ENCODE measurements around the gene ZNF331. TPM values are rescaled to one million over a fixed set of nuclear protein-coding genes. Genes with fewer than 3 reads are reported as not detected.
"Not testable (repeated sequence)": the region's sequence is repeated elsewhere in the genome, so short reads cannot be mapped to it uniquely, and the experiment has no call there.

ZNF331 gene
- 14.7 TPM for total RNA-seq

GRCh38 chr19:53537521-53538377 is at the start of gene ZNF331:
Gene ZNF331 (plus strand): TSS chr19:53538145. CDS start chr19:53569377, 31,232 bp downstream.
- peak; percentile 72 to 77 for DNase-seq (ENCODE audit: low spot score in 2 of 2)
- no peak for FAIRE-seq

GRCh38 chr19:53492153-53492552 is 45.8 kb upstream of the ZNF331 start:
- FAIRE-seq (no peak), DNase-seq (ENCODE audit: low spot score in 2 of 2) (no peak)

- not testable (repeated sequence) for FAIRE-seq; DNase-seq (ENCODE audit: low spot score in 2 of 2)
Observed at GRCh38 chr19:53497311-53498023, 40.5 kb upstream of the ZNF331 start.

- FAIRE-seq; DNase-seq (ENCODE audit: low spot score in 2 of 2): not testable (repeated sequence)
Observed at GRCh38 chr19:53498024-53498395, 39.9 kb upstream of the ZNF331 start.

GRCh38 chr19:53503151-53503550 is 34.8 kb upstream of the ZNF331 start:
- not testable (repeated sequence) for FAIRE-seq; DNase-seq (ENCODE audit: low spot score in 2 of 2)

DNA sequence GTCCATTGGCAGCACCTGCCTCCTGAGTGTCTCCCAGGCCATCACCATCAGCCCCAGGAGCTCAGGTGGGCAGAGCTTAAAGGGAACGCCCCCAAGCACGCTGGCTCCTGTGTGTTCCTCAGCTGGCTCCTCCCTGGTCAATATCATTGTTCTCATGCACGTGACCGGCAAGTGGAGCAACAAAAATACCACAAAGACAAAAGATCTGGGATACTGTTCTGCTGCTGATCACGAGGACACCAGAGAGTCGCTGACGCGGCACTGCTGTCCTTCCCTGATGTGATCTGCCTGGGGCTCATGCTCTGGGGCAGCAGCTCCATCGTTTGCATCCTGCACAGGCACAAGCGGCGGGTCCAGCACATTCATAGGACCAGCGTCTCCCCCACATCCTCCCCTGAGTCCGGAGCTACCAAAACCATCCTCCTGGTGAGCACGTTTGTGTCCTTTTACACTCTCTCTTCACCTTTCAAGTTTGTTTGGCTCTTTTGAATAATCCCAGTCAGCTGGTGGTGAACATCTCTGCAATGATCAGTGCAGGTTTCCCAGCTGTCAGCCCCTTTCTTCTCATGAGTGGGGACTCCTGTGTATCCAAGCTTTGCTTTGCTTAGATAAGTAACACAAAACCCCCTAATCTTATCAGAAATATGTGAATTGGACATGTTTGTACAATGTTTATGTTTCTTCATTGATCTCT is 34.1 kb upstream of the ZNF331 start:
- not testable (repeated sequence) for FAIRE-seq; DNase-seq (ENCODE audit: low spot score in 2 of 2)

DNA sequence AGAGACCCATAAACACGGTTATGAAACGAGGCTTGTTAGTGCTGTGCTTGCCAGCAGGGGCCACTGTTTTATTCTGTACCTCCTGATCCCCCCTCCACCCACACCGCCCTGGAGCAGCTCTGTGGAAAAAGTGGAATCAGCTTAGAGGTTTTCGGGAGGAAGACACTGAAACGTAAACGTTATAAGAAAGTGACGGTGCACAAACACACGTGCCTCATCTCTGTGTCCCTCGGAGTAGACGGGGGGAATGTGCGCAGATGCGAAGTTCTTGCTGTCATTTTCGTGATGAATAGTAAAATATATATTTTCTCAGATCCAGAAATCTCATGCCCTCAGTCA is 33.6 kb upstream of the ZNF331 start:
- not testable (repeated sequence) for DNase-seq (ENCODE audit: low spot score in 2 of 2); FAIRE-seq

GRCh38 chr19:53504885-53505284 is 33.1 kb upstream of the ZNF331 start:
- DNase-seq (ENCODE audit: low spot score in 2 of 2): no peak
- FAIRE-seq: no peak

DNA sequence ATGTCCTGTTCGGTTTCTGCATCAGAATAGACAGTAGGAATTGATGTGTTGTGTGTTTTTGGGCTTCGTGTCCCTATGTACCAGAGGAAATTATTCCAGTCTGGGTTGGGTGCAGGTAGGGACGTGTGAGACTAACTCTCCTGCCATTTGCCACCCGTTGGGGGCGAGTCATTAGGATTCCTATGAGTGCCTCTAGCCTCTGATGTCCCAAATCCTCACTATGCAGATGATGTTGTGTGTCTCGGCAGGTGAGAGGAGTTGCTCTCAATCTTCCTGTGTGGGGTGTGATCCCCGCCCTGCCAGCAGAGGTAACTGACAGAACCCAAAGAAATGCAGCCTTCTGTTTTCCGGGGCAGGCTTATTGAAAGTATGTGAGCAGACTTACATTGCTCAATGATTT is 31.2 kb upstream of the ZNF331 start:
- DNase-seq (ENCODE audit: low spot score in 2 of 2): no peak
- no peak for FAIRE-seq

GRCh38 chr19:53507523-53508442 is 30.2 kb upstream of the ZNF331 start:
- FAIRE-seq: no peak
- no peak for DNase-seq (ENCODE audit: low spot score in 2 of 2)

GRCh38 chr19:53509443-53509842 is 28.5 kb upstream of the ZNF331 start:
- DNase-seq (ENCODE audit: low spot score in 2 of 2): no peak
- FAIRE-seq: no peak

DNA sequence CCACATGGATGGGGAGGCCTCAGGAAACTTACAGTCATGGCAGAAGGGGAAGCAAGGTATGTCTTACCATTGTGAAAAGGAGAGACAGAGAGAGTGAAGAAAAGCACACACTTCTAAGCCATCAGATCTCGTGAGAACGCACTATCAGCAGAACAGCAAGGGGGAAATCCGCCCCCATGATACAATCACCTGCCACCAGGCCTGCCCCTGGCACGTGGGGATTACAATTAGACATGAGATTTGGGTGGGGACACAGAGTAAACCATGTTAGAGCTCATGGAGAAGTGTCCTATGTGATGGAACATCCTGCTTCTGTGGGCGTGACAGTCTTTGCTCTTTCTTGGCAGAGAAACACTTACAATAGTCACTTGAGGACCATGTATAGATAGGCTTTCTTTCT is 28.1 kb upstream of the ZNF331 start:
- no peak for FAIRE-seq
- no peak for DNase-seq (ENCODE audit: low spot score in 2 of 2)

DNA sequence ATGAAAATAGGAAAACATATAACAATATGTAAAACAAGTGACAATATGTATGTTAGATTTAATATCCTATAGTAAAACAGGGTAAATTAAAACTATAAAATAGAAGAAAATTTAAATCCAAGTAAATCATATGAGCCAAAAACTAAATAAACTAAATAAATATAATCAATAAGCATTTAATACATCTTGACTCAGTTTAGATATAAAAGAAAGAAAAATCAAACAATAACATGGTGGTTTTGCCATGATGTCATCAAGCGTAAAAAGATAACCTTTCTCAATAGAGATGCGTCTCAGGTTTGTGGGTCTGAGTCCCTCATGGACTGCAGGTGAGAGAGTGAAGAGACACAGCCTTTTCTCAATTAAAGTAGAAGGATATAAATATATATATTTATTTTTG is 26.6 kb upstream of the ZNF331 start:
- no peak for DNase-seq (ENCODE audit: low spot score in 2 of 2)
- peak; percentile 83 for FAIRE-seq

DNA sequence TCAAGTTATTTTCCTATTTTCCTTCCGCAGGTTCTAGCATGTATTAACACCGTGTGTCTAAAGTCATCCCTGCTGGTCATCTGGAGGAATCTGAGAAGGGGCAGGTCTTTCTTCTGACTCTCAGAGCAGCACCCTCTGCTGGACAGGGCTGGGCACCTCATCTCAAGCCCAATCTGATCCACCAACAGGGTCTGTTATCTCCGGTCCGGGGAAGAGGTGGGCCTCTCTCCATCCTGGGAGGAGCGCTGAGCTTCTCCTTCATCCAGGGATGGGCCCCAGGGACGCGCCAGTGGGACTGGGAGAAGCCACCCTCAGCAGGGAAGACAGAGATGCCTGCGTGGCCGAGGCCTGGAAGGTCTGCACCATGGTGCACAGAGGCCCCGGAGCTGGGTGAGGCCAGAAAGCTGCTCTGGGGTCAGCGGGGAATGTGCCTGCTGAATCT is 26.0 kb upstream of the ZNF331 start:
- no peak for FAIRE-seq

GRCh38 chr19:53515047-53515446 is 22.9 kb upstream of the ZNF331 start:
- not testable (repeated sequence) for DNase-seq (ENCODE audit: low spot score in 2 of 2); FAIRE-seq

More for the DNA sequence above, 26.0 kb upstream of the ZNF331 start:
- peak; percentile 27 to 45 for DNase-seq (ENCODE audit: low spot score in 2 of 2)

GRCh38 chr19:53517114-53517741 is 20.7 kb upstream of the ZNF331 start:
- FAIRE-seq (no peak), DNase-seq (ENCODE audit: low spot score in 2 of 2) (no peak)

- no peak for FAIRE-seq
Observed at GRCh38 chr19:53518121-53518520, 19.8 kb upstream of the ZNF331 start.

DNA sequence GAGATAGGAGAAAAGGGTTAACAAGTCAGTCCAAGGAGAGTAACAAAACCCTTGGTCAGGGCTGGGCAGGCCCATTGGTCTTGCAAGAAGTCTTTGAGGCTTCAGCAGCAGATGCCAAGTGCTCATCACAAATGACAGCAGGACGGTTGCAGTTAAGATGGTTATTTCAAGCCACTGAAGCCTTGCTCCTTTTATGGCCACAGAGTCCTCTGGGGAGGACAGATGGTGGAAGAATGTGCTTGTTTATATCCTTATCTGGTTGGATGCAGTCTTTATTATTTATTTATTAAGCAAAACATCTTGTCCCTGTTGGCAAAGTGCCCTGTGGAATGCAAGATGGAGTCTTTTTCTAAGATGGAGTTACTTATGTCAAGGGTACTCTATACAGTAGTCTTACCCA is 19.2 kb upstream of the ZNF331 start:
- FAIRE-seq: no peak
- no peak for DNase-seq (ENCODE audit: low spot score in 2 of 2)

More at GRCh38 chr19:53518121-53518520, 19.8 kb upstream of the ZNF331 start:
- no peak for DNase-seq (ENCODE audit: low spot score in 2 of 2)

DNA sequence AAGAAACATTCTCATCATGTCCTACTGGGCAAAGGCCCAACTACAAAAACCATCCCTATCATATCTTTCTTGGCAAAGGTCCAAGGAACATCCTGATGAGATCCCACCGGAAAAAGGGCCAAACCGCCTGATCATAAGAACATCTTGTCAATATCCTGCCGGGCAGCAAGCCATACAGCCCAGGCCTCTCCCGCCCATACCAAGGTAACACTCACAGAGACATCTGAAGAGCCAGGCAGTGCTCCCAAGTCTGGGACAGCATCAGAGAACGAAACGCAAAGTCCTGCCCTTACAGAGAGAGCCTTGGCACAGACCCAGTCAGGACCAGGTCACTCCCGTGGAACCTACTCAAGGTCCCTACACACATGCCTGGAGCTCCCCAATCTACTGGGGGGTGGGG is 18.5 kb upstream of the ZNF331 start:
- no peak for FAIRE-seq

More for the DNA sequence above, 18.5 kb upstream of the ZNF331 start:
- DNase-seq (ENCODE audit: low spot score in 2 of 2): no peak
